HG03039 (cell line): ENCODE measurements around the gene NUBP2.
"Not testable (repeated sequence)": the region's sequence is repeated elsewhere in the genome, so short reads cannot be mapped to it uniquely, and the experiment has no call there.

Source experiments
- ATAC-seq: cut with Tn5 transposase; IDR thresholded peaks from one replicate; pipeline ENCODE4 v1.9.1; 2021; ENCODE audit warnings: mild to moderate bottlenecking, moderate library complexity; ENCODE audit not compliant: unreplicated experiment

Gene NUBP2

GRCh38 chr16:1794908-1795666 is 12.3 kb downstream of the NUBP2 start:
- ATAC-seq: no peak

GRCh38 chr16:1799263-1799662 is 16.5 kb downstream of the NUBP2 start:
- ATAC-seq: not testable (repeated sequence)

GRCh38 chr16:1800701-1801100 is 17.9 kb downstream of the NUBP2 start:
- ATAC-seq: no peak

- no peak for ATAC-seq
Observed at GRCh38 chr16:1807626-1808025, 24.9 kb downstream of the NUBP2 start.

GRCh38 chr16:1808691-1809090 is 25.9 kb downstream of the NUBP2 start:
- ATAC-seq: no peak

GRCh38 chr16:1809281-1809801 is 26.6 kb downstream of the NUBP2 start:
- ATAC-seq: no peak

GRCh38 chr16:1810106-1810505 is 27.3 kb downstream of the NUBP2 start:
- ATAC-seq: no peak

GRCh38 chr16:1810536-1810935 is 27.8 kb downstream of the NUBP2 start:
- no peak for ATAC-seq

GRCh38 chr16:1812732-1813163 is 30.0 kb downstream of the NUBP2 start:
- ATAC-seq: no peak

GRCh38 chr16:1815461-1815860 is 32.7 kb downstream of the NUBP2 start:
- no peak for ATAC-seq

- no peak for ATAC-seq
Observed at GRCh38 chr16:1816396-1817275, 33.9 kb downstream of the NUBP2 start.

GRCh38 chr16:1817276-1817589 is 34.5 kb downstream of the NUBP2 start:
- ATAC-seq: no peak

- no peak for ATAC-seq
Observed at GRCh38 chr16:1817716-1818115, 35.0 kb downstream of the NUBP2 start.

GRCh38 chr16:1818204-1818872 is 35.6 kb downstream of the NUBP2 start:
- no peak for ATAC-seq

- no peak for ATAC-seq
Observed at GRCh38 chr16:1818873-1819525, 36.2 kb downstream of the NUBP2 start.

GRCh38 chr16:1819611-1820010 is 36.9 kb downstream of the NUBP2 start:
- ATAC-seq: no peak

GRCh38 chr16:1820096-1820945 is 37.6 kb downstream of the NUBP2 start:
- no peak for ATAC-seq

- ATAC-seq: no peak
Observed at GRCh38 chr16:1820946-1821290, 38.2 kb downstream of the NUBP2 start.

GRCh38 chr16:1821861-1822611 is 39.3 kb downstream of the NUBP2 start:
- no peak for ATAC-seq
